GM12878 (cell line): ENCODE results near the gene KBTBD2. TPM values are rescaled to one million over a fixed set of nuclear protein-coding genes. Genes with fewer than 3 reads are reported as not detected.

ENCODE experiments used
- CEBPB ChIP-seq, 2 experiments: fragments of 150-350 bp in 1 of 2; IDR thresholded peaks; 2 replicates each; pipeline ENCODE4 v1.6.1; 2012 to 2014; ENCODE audit warnings: low read depth in 2 of 2, low read length in 2 of 2, borderline replicate concordance in 1 of 2, inconsistent platforms in 1 of 2
- CTCF ChIP-seq, 3 experiments: IDR thresholded peaks in 2 of 3; conservative IDR thresholded peaks in 1 of 3; 2 replicates each; pipeline ENCODE4 v1.5.1; 2011; ENCODE audit warnings: low read depth in 3 of 3, low read length in 3 of 3, mild to moderate bottlenecking in 3 of 3, control low read depth in 2 of 3, moderate library complexity in 2 of 3, inconsistent platforms in 1 of 3, mixed read lengths in 1 of 3; ENCODE audit not compliant: control insufficient read depth in 2 of 3, insufficient read depth in 1 of 3; ENCODE audit errors: extremely low read depth in 1 of 3
- ESRRA ChIP-seq: IDR thresholded peaks from 2 replicates; pipeline ENCODE4 v1.6.1; 2012; ENCODE audit warnings: mild to moderate bottlenecking, low read length, improper control_type of control experiment
- FOXK2 ChIP-seq: fragments of 450-650 bp; IDR thresholded peaks from 2 replicates; pipeline ENCODE4 v1.6.1; 2017; ENCODE audit warnings: mild to moderate bottlenecking, moderate library complexity
- IKZF2 ChIP-seq, 2 experiments: fragments of 450-650 bp; IDR thresholded peaks; 2 replicates each; pipeline ENCODE4 v1.6.1; 2017; ENCODE audit warnings: mild to moderate bottlenecking in 2 of 2, moderate library complexity in 2 of 2
- KLF5 ChIP-seq: fragments of 450-650 bp; IDR thresholded peaks from 2 replicates; pipeline ENCODE4 v1.6.1; 2014; ENCODE audit warnings: mild to moderate bottlenecking; ENCODE audit not compliant: partially characterized antibody
- MYB ChIP-seq: fragments of 150-350 bp; IDR thresholded peaks from 2 replicates; pipeline ENCODE4 v1.6.1; 2014; ENCODE audit warnings: mild to moderate bottlenecking, low read depth, low read length, borderline replicate concordance
- NFYB ChIP-seq: IDR thresholded peaks from 2 replicates; pipeline ENCODE4 v1.6.1; 2011; ENCODE audit warnings: low read depth, mild to moderate bottlenecking, low read length, improper control_type of control experiment, moderate library complexity; ENCODE audit not compliant: insufficient read depth
- PAX5 ChIP-seq: IDR thresholded peaks from 2 replicates; pipeline ENCODE4 v1.6.1; 2011; ENCODE audit warnings: low read depth, low read length, borderline replicate concordance
- PAX8 ChIP-seq: fragments of 450-650 bp; IDR thresholded peaks from 2 replicates; pipeline ENCODE4 v1.6.1; 2017; ENCODE audit warnings: mild to moderate bottlenecking, moderate library complexity
- RAD21 ChIP-seq: IDR thresholded peaks from 2 replicates; pipeline ENCODE4 v1.6.1; 2011; ENCODE audit warnings: mild to moderate bottlenecking, low read depth, low read length, moderate library complexity; ENCODE audit not compliant: insufficient read depth
- RELB ChIP-seq: fragments of 450-650 bp; IDR thresholded peaks from 2 replicates; pipeline ENCODE4 v1.6.1; 2017; ENCODE audit warnings: low read depth, mild to moderate bottlenecking, moderate library complexity
- SP1 ChIP-seq: IDR thresholded peaks from one replicate; pipeline ENCODE4 v1.6.1; 2011; ENCODE audit warnings: low read depth, low read length
- SPI1 ChIP-seq: IDR thresholded peaks from 2 replicates; pipeline ENCODE4 v1.6.1; 2011; ENCODE audit warnings: low read depth, mild to moderate bottlenecking, low read length, moderate library complexity, borderline replicate concordance; ENCODE audit not compliant: insufficient read depth
- SREBF1 ChIP-seq: IDR thresholded peaks from 2 replicates; pipeline ENCODE4 v1.6.1; 2012; ENCODE audit warnings: mild to moderate bottlenecking, low read length
- ZBTB40 ChIP-seq: fragments of 450-650 bp; IDR thresholded peaks from 2 replicates; pipeline ENCODE4 v1.6.1; 2016; ENCODE audit warnings: mild to moderate bottlenecking, moderate library complexity, borderline replicate concordance
- polyA plus RNA-seq, 11 experiments: library from polyadenylated mRNA; depleted of rRNA in 4 of 11; unstranded in 6 of 11; stranded (reverse) in 5 of 11; fragments of >200 nt; fragmentation: Nextera tagmentation in 4 of 11; fragmentation: Illumina TruSeq in 1 of 11; extraction: Ambion mirVana in 4 of 11; extraction: Trizol in 1 of 11; gene quantifications; 1 replicate in 1 of 11; 2 replicates in 10 of 11; pipeline versions ENCODE4 v1.2.1 to v1.2.3, GENCODE V29; 2011 to 2016; ENCODE audit warnings: inconsistent platforms in 2 of 11, missing spikeins in 2 of 11, low read depth in 1 of 11
- total RNA-seq, 4 experiments: library from RNA; depleted of rRNA in 3 of 4; stranded (reverse); fragments of >200 nt in 3 of 4; fragmentation: Illumina TruSeq in 1 of 4; extraction: Trizol in 1 of 4; gene quantifications; 2 replicates each; pipeline versions ENCODE4 v1.2.1 to v1.2.3, GENCODE V29; 2013 to 2021
- TF ChIP-seq, protein P1 (sequence below): fragments of 150-350 bp; IDR thresholded peaks from 2 replicates; pipeline ENCODE4 v1.6.1; 2016; ENCODE audit warnings: low read depth, low read length

Gene KBTBD2
- total and polyA plus RNA-seq, 10 of the 15 experiments (the other 5 are each of a cell fraction or from before 2014, with no cell fraction given) = 8.1 to 22.3 (median 16.2) TPM

DNA sequence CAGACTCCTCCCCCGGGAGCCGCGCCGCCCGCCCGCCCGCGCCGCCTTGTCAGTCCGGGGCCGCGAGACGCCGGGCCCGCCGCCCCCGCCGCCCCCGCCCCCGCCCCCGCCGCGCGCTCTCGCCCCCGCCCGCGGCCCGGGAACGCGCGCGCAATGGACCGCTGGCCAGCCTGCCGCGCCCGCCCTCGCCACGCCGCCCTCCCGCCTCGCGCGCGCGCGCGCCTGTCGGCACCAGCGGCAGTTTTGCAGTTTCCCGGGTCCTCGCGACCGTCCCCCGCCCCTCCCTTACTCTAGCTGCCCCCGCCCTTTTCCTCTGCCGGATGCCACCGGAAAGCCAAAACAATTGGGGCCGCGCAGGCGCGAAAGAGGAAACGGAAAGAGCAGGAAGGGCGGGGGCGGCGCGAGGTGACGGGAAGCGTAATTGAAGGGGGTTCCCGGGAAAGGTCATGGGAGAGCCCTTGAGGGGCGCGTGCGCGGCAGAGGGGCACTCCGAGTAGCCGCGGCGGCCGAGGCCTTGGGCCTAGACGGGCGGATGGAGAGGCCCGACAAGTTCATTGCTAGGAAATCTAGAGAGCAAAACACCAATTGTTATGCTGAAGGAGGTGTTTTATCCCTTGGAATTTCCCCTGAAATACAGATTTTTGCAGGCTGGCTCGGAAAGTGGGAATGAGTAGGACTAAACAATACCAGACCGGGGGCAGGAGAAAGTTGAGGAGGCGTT lies 400 bp upstream of the KBTBD2 start (continued):
- TF ChIP-seq ZBTB40 = peak; percentile 40; the same call in 1 of the 2 replicates
- TF ChIP-seq PAX5 = 0 out of 2 replicates have a peak, but pooled peaks have one; percentile 5
- no peak for TF ChIP-seq CEBPB (IDR thresholded peaks at IDR 0.05; ENCODE audit: borderline replicate concordance in 1 of 2, low read depth in 2 of 2, low read length in 2 of 2)
- 0 out of 2 replicates have a peak, but pooled peaks have one; percentile 25 for TF ChIP-seq SREBF1
- no peak for TF ChIP-seq NFYB
- no peak for TF ChIP-seq SP1
- peak; percentile 57; the same call in 1 of the 2 replicates for TF ChIP-seq SPI1
- no peak for TF ChIP-seq PAX8
- peak; percentile 81; the same call in 1 of the 2 replicates for TF ChIP-seq RELB
- TF ChIP-seq ESRRA = peak; percentile 80; the same call in 1 of the 2 replicates
- no peak for TF ChIP-seq KLF5
- no peak for TF ChIP-seq FOXK2
- no peak for TF ChIP-seq RAD21
- no peak for TF ChIP-seq CTCF (IDR thresholded peaks at IDR 0.05 in 2 of 3, conservative IDR thresholded peaks at IDR 0.05 in 1 of 3; ENCODE audit: control insufficient read depth in 2 of 3, extremely low read depth in 1 of 3, insufficient read depth in 1 of 3, low read depth in 3 of 3, low read length in 3 of 3)
- TF ChIP-seq IKZF2 (IDR thresholded peaks at IDR 0.05) = peak; percentile 60 to 61
- TF ChIP-seq, protein P1, sequence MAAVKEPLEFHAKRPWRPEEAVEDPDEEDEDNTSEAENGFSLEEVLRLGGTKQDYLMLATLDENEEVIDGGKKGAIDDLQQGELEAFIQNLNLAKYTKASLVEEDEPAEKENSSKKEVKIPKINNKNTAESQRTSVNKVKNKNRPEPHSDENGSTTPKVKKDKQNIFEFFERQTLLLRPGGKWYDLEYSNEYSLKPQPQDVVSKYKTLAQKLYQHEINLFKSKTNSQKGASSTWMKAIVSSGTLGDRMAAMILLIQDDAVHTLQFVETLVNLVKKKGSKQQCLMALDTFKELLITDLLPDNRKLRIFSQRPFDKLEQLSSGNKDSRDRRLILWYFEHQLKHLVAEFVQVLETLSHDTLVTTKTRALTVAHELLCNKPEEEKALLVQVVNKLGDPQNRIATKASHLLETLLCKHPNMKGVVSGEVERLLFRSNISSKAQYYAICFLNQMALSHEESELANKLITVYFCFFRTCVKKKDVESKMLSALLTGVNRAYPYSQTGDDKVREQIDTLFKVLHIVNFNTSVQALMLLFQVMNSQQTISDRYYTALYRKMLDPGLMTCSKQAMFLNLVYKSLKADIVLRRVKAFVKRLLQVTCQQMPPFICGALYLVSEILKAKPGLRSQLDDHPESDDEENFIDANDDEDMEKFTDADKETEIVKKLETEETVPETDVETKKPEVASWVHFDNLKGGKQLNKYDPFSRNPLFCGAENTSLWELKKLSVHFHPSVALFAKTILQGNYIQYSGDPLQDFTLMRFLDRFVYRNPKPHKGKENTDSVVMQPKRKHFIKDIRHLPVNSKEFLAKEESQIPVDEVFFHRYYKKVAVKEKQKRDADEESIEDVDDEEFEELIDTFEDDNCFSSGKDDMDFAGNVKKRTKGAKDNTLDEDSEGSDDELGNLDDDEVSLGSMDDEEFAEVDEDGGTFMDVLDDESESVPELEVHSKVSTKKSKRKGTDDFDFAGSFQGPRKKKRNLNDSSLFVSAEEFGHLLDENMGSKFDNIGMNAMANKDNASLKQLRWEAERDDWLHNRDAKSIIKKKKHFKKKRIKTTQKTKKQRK = no peak
- TF ChIP-seq MYB = no peak
